PC-3 (cell line): Measurements from ENCODE around the gene TFAP2A. TPM values are rescaled to one million over a fixed set of nuclear protein-coding genes. Genes with fewer than 3 reads are reported as not detected.

Experiments used
- ATAC-seq: fragments of 200-7000 bp; cut with Tn5 transposase; 2 replicates; pipeline ENCODE4 v1.9.1; 2020; ENCODE audit warnings: mild to moderate bottlenecking, moderate library complexity
- BruUV-seq: library from RNA; stranded (reverse); fragments of 400-500 nt; replicated peaks from 2 replicates; lab custom pipeline; 2021; lab: Mats Ljungman, UMichigan
- CTCF ChIA-PET: fragments of 300-600 bp; sonication (Branson Sonifier 250); formaldehyde crosslinking; loops from one replicate; lab custom pipeline; 2022; ENCODE audit warnings: antibody characterized with exemption; lab: Charles Lee
- POLR2A ChIA-PET: fragments of 300-600 bp; sonication (Branson Sonifier 250); formaldehyde crosslinking; loops from one replicate; lab custom pipeline; 2022; ENCODE audit warnings: antibody characterized with exemption; ENCODE audit not compliant: unreplicated experiment; lab: Charles Lee
- DNase-seq: peaks from one replicate; pipeline ENCODE4 v3.0.0-alpha.2; 2015
- H2AFZ ChIP-seq: fragments of 300-600 bp; sonication (generic); 2 replicates; pipeline ENCODE4 v1.6.0; 2016; ENCODE audit warnings: antibody characterized with exemption, low read length
- H3F3A ChIP-seq: fragments of 300-600 bp; sonication (generic); one replicate; pipeline ENCODE4 v1.6.0; 2017; ENCODE audit warnings: antibody characterized with exemption, low read length, control low read depth, mild to moderate bottlenecking; ENCODE audit not compliant: unreplicated experiment
- H3K27ac ChIP-seq: fragments of 300-600 bp; sonication (generic); 2 replicates; pipeline ENCODE4 v1.5.1; 2016; ENCODE audit warnings: mild to moderate bottlenecking, low read length
- H3K27me3 ChIP-seq: fragments of 300-600 bp; sonication (generic); 2 replicates; pipeline ENCODE4 v1.6.1; 2016; ENCODE audit warnings: low read length, mixed read lengths
- H3K36me3 ChIP-seq: fragments of 300-600 bp; sonication (generic); 2 replicates; pipeline ENCODE4 v1.6.1; 2016; ENCODE audit warnings: low read depth, mixed run types, low read length, mixed read lengths
- H3K4me1 ChIP-seq: fragments of 300-600 bp; sonication (generic); 2 replicates; pipeline ENCODE4 v1.5.1; 2016; ENCODE audit warnings: low read length; ENCODE audit not compliant: insufficient read depth
- H3K4me2 ChIP-seq: fragments of 300-600 bp; sonication (generic); 2 replicates; pipeline ENCODE4 v1.6.0; 2016; ENCODE audit warnings: low read length
- H3K4me3 ChIP-seq: fragments of 300-600 bp; sonication (generic); 2 replicates; pipeline ENCODE4 v1.5.1; 2016; ENCODE audit warnings: mild to moderate bottlenecking, low read length, mixed read lengths
- H3K79me2 ChIP-seq: fragments of 300-600 bp; sonication (generic); 2 replicates; pipeline ENCODE4 v1.6.1; 2017; ENCODE audit warnings: low read length, mixed read lengths
- H3K9ac ChIP-seq: fragments of 300-600 bp; sonication (generic); 2 replicates; pipeline ENCODE4 v1.6.0; 2016; ENCODE audit warnings: mild to moderate bottlenecking, low read length
- H3K9me2 ChIP-seq: fragments of 300-600 bp; sonication (generic); replicated peaks from 2 replicates; pipeline ENCODE4 v1.6.1; 2016; ENCODE audit warnings: mixed run types, low read length, mixed read lengths
- H3K9me3 ChIP-seq: fragments of 300-600 bp; sonication (generic); 2 replicates; pipeline ENCODE4 v1.6.1; 2016; ENCODE audit warnings: low read length, mixed read lengths
- H4K20me1 ChIP-seq: fragments of 300-600 bp; sonication (generic); 2 replicates; pipeline ENCODE4 v1.6.1; 2016; ENCODE audit warnings: low read length, mixed read lengths
- EZH2 ChIP-seq: fragments of 300-600 bp; sonication (generic); IDR thresholded peaks from one replicate; pipeline ENCODE4 v1.6.1; 2017; ENCODE audit warnings: antibody characterized with exemption, mild to moderate bottlenecking, low read length; ENCODE audit not compliant: unreplicated experiment
- EZH2phosphoT487 ChIP-seq: fragments of 300-600 bp; sonication (generic); IDR thresholded peaks from 2 replicates; pipeline ENCODE4 v1.6.1; 2018; ENCODE audit warnings: mild to moderate bottlenecking, antibody characterized with exemption, low read length, borderline replicate concordance
- intact Hi-C: fragments of 100-400 bp; cut with micrococcal nuclease; formaldehyde crosslinking; loops from 2 replicates; pipeline ENCODE4 v1.9.0; 2023
- total RNA-seq: library from RNA; depleted of rRNA; stranded (reverse); fragments of >200 nt; gene quantifications from 2 replicates; pipeline ENCODE4 v1.2.3, GENCODE V29; 2014
- TF ChIP-seq, protein P1 (sequence below): fragments of 300-600 bp; sonication (generic); conservative IDR thresholded peaks from 2 replicates; pipeline ENCODE4 v1.5.1; 2017; ENCODE audit warnings: antibody characterized with exemption, low read depth, mild to moderate bottlenecking, low read length

Gene TFAP2A
- total RNA-seq, 1 experiment from 2014 or later = 29.4 TPM

- intact Hi-C loops = no loop called here
- DNase-seq (peak; percentile 86), ATAC-seq (peak; percentile 42)
- peaks cover 39% of the 10 kb centered on the region for H3K4me1 ChIP-seq
- no peaks in the 10 kb centered on the region for H3K9me2 ChIP-seq
- peak overlapping the region; percentile 61 for H3K9ac ChIP-seq
- POLR2A ChIA-PET = interaction anchor here (0.6 to 1.2 kb wide), 2 partner anchors 15 to 1826 kb away, joined by 4 read pairs; no protein-coding TSS in a partner anchor
- peaks cover 45% of the 10 kb centered on the region for H3K79me2 ChIP-seq
- H3F3A ChIP-seq = no peaks in the 10 kb centered on the region
- no peaks in the 10 kb centered on the region for H3K36me3 ChIP-seq
- no peaks in the 10 kb centered on the region for H3K27me3 ChIP-seq
- CTCF ChIA-PET = interaction anchor here (0.6 to 0.8 kb wide), 2 partner anchors 11 to 1986 kb away, joined by 3 to 5 read pairs; no protein-coding TSS in a partner anchor
- no TSS peak for BruUV-seq
- H3K4me2 ChIP-seq = peak overlapping the region; percentile 98
- peak overlapping the region; percentile 85 for H2AFZ ChIP-seq
- peak overlapping the region; percentile 82 for H3K27ac ChIP-seq
- TF ChIP-seq EZH2phosphoT487 (peak; percentile 98), EZH2 (no peak)
- TF ChIP-seq, protein P1, sequence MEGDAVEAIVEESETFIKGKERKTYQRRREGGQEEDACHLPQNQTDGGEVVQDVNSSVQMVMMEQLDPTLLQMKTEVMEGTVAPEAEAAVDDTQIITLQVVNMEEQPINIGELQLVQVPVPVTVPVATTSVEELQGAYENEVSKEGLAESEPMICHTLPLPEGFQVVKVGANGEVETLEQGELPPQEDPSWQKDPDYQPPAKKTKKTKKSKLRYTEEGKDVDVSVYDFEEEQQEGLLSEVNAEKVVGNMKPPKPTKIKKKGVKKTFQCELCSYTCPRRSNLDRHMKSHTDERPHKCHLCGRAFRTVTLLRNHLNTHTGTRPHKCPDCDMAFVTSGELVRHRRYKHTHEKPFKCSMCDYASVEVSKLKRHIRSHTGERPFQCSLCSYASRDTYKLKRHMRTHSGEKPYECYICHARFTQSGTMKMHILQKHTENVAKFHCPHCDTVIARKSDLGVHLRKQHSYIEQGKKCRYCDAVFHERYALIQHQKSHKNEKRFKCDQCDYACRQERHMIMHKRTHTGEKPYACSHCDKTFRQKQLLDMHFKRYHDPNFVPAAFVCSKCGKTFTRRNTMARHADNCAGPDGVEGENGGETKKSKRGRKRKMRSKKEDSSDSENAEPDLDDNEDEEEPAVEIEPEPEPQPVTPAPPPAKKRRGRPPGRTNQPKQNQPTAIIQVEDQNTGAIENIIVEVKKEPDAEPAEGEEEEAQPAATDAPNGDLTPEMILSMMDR = no peak
- H3K4me3 ChIP-seq = peak overlapping the region; percentile 83
- no peaks in the 10 kb centered on the region for H3K9me3 ChIP-seq
- H4K20me1 ChIP-seq = no peaks in the 10 kb centered on the region
These were observed 4.2 kb upstream of the TFAP2A start for GRCh38 chr6:10418862-10419748.

DNA sequence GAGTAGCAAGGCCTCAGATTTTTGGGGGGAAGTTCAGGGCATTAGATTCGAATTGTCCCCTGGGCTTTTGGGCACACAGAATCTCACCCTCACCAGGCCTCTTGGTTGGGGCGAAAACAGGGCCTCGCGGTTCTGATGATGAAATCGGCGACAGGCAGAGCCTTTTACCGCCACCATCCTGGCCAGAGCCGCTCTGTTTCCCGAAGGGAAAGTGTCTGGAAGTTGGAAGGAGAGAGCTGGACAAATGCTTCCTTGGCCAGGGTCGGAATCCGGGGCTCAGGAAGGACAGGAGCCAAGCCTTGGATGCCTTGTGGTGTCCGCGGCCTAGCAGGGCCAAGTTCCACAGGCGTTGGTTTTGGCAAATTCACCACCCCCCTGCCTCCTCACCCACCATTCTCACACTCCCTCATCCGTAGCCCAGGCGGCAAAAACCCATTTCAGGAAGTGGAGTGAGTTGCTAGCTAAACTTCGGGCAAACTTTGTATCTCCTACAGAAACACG lies 3.5 kb upstream of the TFAP2A start:
- peak overlapping the region; percentile 83 for H3K4me3 ChIP-seq

More for the DNA sequence above, 3.5 kb upstream of the TFAP2A start:
- no peaks in the 10 kb centered on the region for H3K27me3 ChIP-seq
- no peak for DNase-seq
- H3K4me1 ChIP-seq = peaks cover 39% of the 10 kb centered on the region
- H3F3A ChIP-seq = no peaks in the 10 kb centered on the region
- BruUV-seq = no TSS peak
- CTCF ChIA-PET = no interaction called here
- intact Hi-C loops = no loop called here
- H3K27ac ChIP-seq = peak overlapping the region; percentile 82
- H2AFZ ChIP-seq = peak overlapping the region; percentile 85
- POLR2A ChIA-PET = interaction anchor here (1.2 kb wide), 1 partner anchor 14 kb away, joined by 4 read pairs; no protein-coding TSS in a partner anchor
- no peaks in the 10 kb centered on the region for H3K36me3 ChIP-seq
- no peaks in the 10 kb centered on the region for H3K9me2 ChIP-seq
- no peaks in the 10 kb centered on the region for H4K20me1 ChIP-seq
- peak overlapping the region; percentile 98 for H3K4me2 ChIP-seq
- no peak for ATAC-seq
- peaks cover 52% of the 10 kb centered on the region for H3K79me2 ChIP-seq
- TF ChIP-seq EZH2phosphoT487 (no peak), EZH2 (no peak)
- TF ChIP-seq, protein P1 = no peak
- peak overlapping the region; percentile 54 for H3K9ac ChIP-seq
- H3K9me3 ChIP-seq = no peaks in the 10 kb centered on the region
